Activated B cell treated with CpG ODN at 0.5 μM for 24 hours (primary cell): ENCODE results near the gene DBNL. TPM values are rescaled to one million over a fixed set of nuclear protein-coding genes. Genes with fewer than 3 reads are reported as not detected.
A peak's percentile ranks its signal among the peaks of the same experiment; 100 is the strongest.
"Not testable (repeated sequence)": the region's sequence is repeated elsewhere in the genome, so short reads cannot be mapped to it uniquely, and the experiment has no call there.

Experiments used
- ATAC-seq: fragments of 200-7000 bp; cut with Tn5 transposase; one replicate; pipeline ENCODE4 v1.10.0; 2021; ENCODE audit warnings: low read depth, mild to moderate bottlenecking, moderate library complexity
- CTCF ChIA-PET: fragments of 350-600 bp; sonication (Branson Sonifier 250); formaldehyde crosslinking; loops from one replicate; lab custom pipeline; 2021; ENCODE audit warnings: antibody characterized with exemption; lab: Charles Lee
- POLR2A ChIA-PET: fragments of 350-600 bp; sonication (Branson Sonifier 250); formaldehyde crosslinking; loops from one replicate; lab custom pipeline; 2021; ENCODE audit warnings: antibody characterized with exemption; lab: Charles Lee
- DNase-seq: peaks from one replicate; pipeline ENCODE4 v3.0.0; 2022
- H3K27ac Mint-ChIP-seq: one replicate; pipeline ENCODE4 v1.8.0; 2020; ENCODE audit warnings: mixed read lengths
- H3K27me3 Mint-ChIP-seq: one replicate; pipeline ENCODE4 v1.8.0; 2021; ENCODE audit warnings: mixed read lengths
- H3K36me3 Mint-ChIP-seq: one replicate; pipeline ENCODE4 v1.8.0; 2021; ENCODE audit warnings: low read depth, mixed read lengths
- H3K4me1 Mint-ChIP-seq: one replicate; pipeline ENCODE4 v1.8.0; 2021; ENCODE audit warnings: mixed read lengths
- H3K4me3 Mint-ChIP-seq: one replicate; pipeline ENCODE4 v1.8.0; 2020; ENCODE audit warnings: mild to moderate bottlenecking, mixed read lengths
- H3K9me3 Mint-ChIP-seq: one replicate; pipeline ENCODE4 v1.8.0; 2020; ENCODE audit warnings: mixed read lengths
- CTCF ChIP-seq: fragments of 200-600 bp; IDR thresholded peaks from one replicate; pipeline ENCODE4 v1.8.0; 2022; ENCODE audit warnings: antibody characterized with exemption, mild to moderate bottlenecking
- intact Hi-C: fragments of 100-400 bp; cut with micrococcal nuclease; formaldehyde crosslinking; loops from one replicate; pipeline ENCODE4 v1.15.1; 2024
- total RNA-seq: library from RNA; stranded (reverse); gene quantifications from 2 replicates; pipeline ENCODE4 v1.2.3, GENCODE V29; 2022

The DBNL gene
- total RNA-seq, result 198 and 210 TPM in 2 replicates

DNA sequence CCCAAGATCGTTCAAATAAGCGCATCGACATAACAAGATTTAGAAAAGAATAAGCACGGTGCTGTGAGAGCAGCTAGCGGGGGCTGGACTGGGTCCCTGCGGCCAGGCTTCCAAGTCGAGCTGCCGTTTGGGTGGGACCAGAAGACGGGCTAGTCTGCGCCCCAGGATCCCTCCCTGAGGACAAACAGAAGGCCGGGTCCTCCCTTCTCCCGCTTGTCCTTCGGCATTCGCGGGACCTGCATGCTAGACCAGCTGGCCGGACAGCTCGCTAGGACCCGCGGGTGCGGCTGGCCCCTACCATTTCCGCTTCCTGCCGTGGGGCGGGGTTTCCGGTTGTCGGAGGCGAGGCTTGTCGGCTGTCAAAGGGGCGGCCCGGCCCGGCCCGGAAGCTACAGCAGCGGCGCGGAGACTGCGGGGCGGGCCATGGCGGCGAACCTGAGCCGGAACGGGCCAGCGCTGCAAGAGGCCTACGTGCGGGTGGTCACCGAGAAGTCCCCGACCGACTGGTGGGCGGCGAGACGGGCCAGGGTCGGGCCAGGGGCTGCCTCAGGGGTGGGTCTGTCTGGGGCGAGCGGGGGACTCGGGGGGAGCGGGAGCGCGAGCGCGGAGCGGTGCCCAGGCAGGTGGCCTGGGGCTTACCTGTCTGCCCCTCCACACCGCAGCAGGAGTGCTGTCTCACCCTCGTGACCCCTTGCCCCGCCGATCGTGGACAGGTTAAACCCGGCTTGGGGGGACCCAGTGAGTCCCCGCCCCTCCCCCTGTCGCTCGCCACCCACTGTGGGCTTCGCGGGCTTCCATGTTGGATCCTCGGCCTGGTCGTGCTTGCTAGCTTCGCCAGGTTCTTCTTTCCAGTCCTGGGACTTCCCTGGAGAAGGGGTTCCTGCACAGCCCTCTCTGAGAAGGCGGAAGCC lies at the start of gene DBNL:
Gene DBNL (plus strand): TSS at position 388 of the 911 bp plus-strand sequence. CDS start 36 bp downstream, at position 424.
- ChIA-PET CTCF (interaction anchor here (1.0 kb wide), 1 partner anchor 30 kb away, joined by 4 read pairs; no protein-coding TSS in a partner anchor), POLR2A (interaction anchor here (0.6 to 7.5 kb wide), 22 partner anchors 9 to 651 kb away, joined by 3 to 55 read pairs (median 5); partner anchors contain the start of genes NUDCD3, OGDH, PGAM2 and POLD2)
- Mint-ChIP-seq H3K27me3 (no peaks in the 10 kb centered on the region), H3K9me3 (no peaks in the 10 kb centered on the region), H3K4me3 (peak within 1 kb of the TSS; percentile 93), H3K27ac (peak within 1 kb of the TSS; percentile 95), H3K4me1 (peaks cover 64% of the 10 kb centered on the region), H3K36me3 (peaks cover 30% of the 10 kb centered on the region)
- intact Hi-C loops, result loop anchor here (1.0 to 10.0 kb wide), 3 partner anchors 78 to 530 kb away; partner anchors contain the start of genes DDX56, POLD2 and YKT6
- peak; percentile 50 for ATAC-seq
- TF ChIP-seq CTCF, result no peak
- DNase-seq, result peak; percentile 92

- ATAC-seq, H3K4me3 Mint-ChIP-seq, H3K9me3 Mint-ChIP-seq, intact Hi-C loops, H3K27ac Mint-ChIP-seq, POLR2A ChIA-PET, DNase-seq, H3K4me1 Mint-ChIP-seq, CTCF ChIA-PET, H3K27me3 Mint-ChIP-seq, H3K36me3 Mint-ChIP-seq: not testable (repeated sequence)
Observed at GRCh38 chr7:43997532-43997931, 47.0 kb upstream of the DBNL start, which contains the start of gene SPDYE1. SPDYE1 (plus strand) TSS chr7:43997897; CDS start chr7:43999950, 2,053 bp downstream.

DNA sequence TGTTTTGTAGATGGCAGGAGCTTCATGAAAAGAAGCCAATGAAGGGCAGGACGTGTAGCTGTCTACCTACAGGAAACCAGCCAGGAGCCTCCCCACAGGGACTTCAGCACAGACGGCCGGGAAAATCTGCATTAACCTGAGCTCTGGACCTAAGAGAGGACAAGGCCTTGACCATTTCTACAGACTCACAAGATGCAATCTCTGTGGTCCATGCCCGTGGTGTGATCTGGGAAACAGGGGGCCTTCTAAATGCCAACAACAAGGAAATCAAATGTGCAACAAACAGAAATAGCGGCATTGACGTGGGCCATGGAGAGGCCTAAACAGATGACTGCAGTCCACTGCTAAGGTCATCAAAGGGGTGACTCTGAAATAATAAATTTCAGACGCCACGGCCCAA lies 32.4 kb upstream of the DBNL start:
- H3K4me1 Mint-ChIP-seq, CTCF ChIA-PET: not testable (repeated sequence)

DNA sequence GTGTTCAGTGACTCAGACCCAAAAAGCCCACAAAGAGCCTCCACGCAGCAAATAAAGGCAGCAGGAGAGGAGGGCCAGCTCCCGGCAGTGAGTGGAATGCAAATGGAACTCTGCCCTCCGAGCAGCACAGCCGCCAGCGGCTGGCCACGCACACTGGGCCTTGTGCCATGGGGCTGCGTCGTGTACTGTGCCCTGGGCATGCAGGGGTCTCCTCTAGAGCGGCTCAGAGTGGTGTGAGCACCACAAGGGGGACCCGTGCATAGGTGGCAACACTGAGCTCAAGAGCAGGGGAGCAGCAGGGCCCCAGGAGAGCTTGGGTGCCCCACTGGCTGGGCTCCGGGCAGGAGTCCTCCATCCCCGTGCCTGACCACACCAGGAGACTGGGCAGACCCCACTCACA lies 29.4 kb upstream of the DBNL start:
- CTCF ChIA-PET, DNase-seq, H3K9me3 Mint-ChIP-seq, POLR2A ChIA-PET, H3K27me3 Mint-ChIP-seq, H3K27ac Mint-ChIP-seq, H3K4me3 Mint-ChIP-seq, ATAC-seq: not testable (repeated sequence)
- intact Hi-C loops, result loop anchor here (5.0 kb wide), 2 partner anchors 477 to 567 kb away; partner anchors contain the start of genes NUDCD3 and TMED4
- Mint-ChIP-seq H3K36me3 (peaks cover 19% of the 10 kb centered on the region), H3K4me1 (peaks cover 14% of the 10 kb centered on the region)

More for the DNA sequence above, 32.4 kb upstream of the DBNL start:
- peaks cover 23% of the 10 kb centered on the region for H3K36me3 Mint-ChIP-seq
- H3K27me3 Mint-ChIP-seq, DNase-seq, ATAC-seq, H3K27ac Mint-ChIP-seq, intact Hi-C loops, H3K9me3 Mint-ChIP-seq, H3K4me3 Mint-ChIP-seq, POLR2A ChIA-PET: not testable (repeated sequence)

DNA sequence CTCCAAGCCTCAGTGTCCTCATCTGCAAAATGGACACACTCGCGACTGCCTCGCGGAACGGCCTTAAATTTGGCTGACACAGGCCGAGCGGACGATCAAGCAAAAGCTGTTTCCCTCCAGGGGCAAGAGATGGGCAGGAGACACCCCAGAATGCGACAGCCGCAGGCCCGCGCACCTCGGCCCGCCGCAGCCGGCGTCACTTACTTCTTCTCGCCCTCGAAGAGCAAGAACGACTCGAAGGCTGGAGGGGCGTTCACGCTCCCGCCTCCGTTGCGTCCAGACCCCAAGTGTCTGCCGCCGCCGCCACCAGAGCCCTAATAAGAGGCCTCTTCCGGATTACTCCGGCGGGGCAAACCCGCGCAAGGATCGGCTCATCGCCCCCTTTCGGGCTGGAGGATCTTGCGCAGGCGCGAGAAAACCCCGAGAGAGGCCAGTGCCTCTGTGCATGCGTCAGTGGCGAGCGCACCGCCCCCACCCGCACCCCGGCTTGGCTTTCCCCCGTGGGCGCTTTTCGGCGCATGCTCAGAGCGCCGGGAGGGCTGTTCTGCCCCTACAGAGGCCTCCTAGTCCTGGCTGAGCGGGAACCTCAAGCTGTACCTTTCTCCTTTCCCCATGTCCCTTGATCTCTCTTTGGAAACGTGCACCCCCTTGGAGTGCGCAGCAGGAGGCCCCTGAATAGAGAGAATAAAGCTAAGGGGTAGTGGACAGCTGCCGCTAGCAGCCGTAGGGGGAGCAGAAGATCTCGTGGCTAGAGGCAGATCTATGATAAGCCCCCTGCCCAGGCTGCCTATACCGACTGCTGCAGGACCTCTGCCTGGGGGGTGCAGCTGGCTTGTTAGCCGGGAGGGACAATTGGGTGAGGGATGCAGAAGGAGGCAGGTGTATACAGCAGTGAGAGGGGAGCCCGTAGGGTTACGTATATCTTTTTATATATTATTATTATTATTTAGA lies 25.4 kb upstream of the DBNL start:
- H3K36me3 Mint-ChIP-seq, H3K9me3 Mint-ChIP-seq, H3K27me3 Mint-ChIP-seq: not testable (repeated sequence)
- Mint-ChIP-seq H3K4me1 (peaks cover 19% of the 10 kb centered on the region), H3K4me3 (peak overlapping the region; percentile 90), H3K27ac (peak overlapping the region; percentile 84)
- peak; percentile 99 for DNase-seq
- ChIA-PET CTCF (interaction anchor here (1.0 to 1.8 kb wide), 6 partner anchors 54 to 671 kb away, joined by 3 to 6 read pairs (median 4); no protein-coding TSS in a partner anchor), POLR2A (interaction anchor here (0.5 to 1.3 kb wide), 4 partner anchors 28 to 104 kb away, joined by 3 to 6 read pairs (median 5); partner anchors contain the start of gene POLD2)
- intact Hi-C loops, result loop anchor here (1.0 to 5.0 kb wide), 6 partner anchors 28 to 563 kb away; partner anchors contain the start of genes NUDCD3, POLM and TMED4
- peak; percentile 94 for ATAC-seq

DNA sequence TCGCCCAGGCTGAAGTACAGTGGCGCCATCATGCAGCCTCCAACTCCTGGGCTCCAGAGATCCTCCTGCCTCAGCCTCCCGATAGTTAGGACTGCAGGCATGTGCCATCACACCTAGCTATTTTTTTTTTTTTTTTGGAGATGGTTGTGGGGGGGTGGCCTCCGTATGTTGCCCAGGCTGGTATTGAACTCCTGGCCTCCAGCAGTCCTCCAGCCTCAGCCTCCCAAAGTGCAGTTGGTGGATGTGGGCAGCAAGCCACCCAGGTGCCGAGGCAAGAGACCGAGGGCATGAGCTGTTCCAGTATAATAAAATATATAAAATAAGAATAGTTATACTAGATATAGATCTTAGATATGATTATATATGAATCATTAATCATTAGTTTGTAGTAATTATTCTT lies 24.7 kb upstream of the DBNL start:
- not testable (repeated sequence) for DNase-seq, H3K4me3 Mint-ChIP-seq, H3K27ac Mint-ChIP-seq, ATAC-seq, H3K36me3 Mint-ChIP-seq, H3K27me3 Mint-ChIP-seq, H3K9me3 Mint-ChIP-seq
- CTCF ChIA-PET, result interaction anchor here (1.0 to 1.8 kb wide), 7 partner anchors 53 to 670 kb away, joined by 3 to 6 read pairs (median 3); no protein-coding TSS in a partner anchor
- POLR2A ChIA-PET, result interaction anchor here (0.5 to 1.3 kb wide), 4 partner anchors 27 to 103 kb away, joined by 3 to 6 read pairs (median 5); partner anchors contain the start of gene POLD2
- intact Hi-C loops, result loop anchor here (1.0 to 5.0 kb wide), 6 partner anchors 27 to 562 kb away; partner anchors contain the start of genes NUDCD3, POLM and TMED4
- peaks cover 19% of the 10 kb centered on the region for H3K4me1 Mint-ChIP-seq

DNA sequence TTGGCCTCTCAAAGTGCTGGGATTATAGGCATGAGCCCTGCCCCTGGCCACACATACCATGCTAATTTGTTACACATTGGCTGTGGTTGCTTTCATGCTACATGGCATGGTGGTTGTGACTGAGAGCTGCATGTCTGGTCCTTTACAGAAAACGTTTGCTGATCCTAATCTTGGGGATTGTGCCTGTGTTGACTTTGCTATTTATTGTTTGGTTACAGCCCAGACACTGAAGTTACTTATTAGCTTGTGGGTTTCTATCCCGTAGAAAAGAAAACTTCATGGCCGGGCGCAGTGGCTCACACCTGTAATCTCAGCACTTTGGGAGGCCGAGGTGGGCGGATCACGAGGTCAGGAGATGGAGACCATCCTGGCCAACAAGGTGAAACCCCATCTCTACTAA lies 22.4 kb upstream of the DBNL start:
- H3K27me3 Mint-ChIP-seq, DNase-seq, ATAC-seq, CTCF ChIA-PET, POLR2A ChIA-PET, H3K36me3 Mint-ChIP-seq, H3K9me3 Mint-ChIP-seq, H3K27ac Mint-ChIP-seq, H3K4me3 Mint-ChIP-seq, intact Hi-C loops: not testable (repeated sequence)
- peaks cover 19% of the 10 kb centered on the region for H3K4me1 Mint-ChIP-seq

DNA sequence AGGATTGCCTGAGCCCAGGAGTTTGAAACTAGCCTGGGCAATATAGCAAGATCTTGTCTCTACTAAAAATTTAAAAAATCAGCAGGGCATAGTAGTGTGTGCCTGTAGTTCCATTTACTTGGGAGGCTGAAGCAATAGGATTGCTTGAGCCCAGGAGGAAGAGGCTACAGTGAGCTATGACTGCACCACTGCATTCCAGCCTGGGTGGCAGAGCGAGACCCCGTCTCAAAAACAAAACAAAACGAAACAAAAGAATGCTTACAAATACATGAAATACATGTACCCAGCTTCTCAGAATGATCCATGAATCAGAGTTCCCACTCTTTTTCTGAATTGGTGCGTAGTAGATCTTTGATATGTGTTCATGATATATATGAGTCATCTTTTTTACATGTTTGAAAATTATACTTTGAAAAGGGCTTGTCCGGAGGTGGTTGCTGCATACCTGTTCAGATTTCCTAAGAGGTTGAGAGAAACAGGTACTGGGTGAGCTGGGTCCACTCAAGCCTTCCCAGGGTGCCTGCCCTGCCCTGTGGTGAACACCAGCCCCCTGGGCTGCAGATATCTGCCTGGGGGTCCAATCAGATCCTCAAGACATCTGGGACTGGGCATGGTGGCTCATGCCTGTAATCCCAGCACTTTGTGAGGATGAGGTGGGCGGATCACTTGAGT lies 21.6 kb upstream of the DBNL start:
- H3K4me1 Mint-ChIP-seq, result peaks cover 17% of the 10 kb centered on the region
- H3K9me3 Mint-ChIP-seq, intact Hi-C loops, H3K27me3 Mint-ChIP-seq, ATAC-seq, CTCF ChIA-PET, POLR2A ChIA-PET, H3K36me3 Mint-ChIP-seq, H3K27ac Mint-ChIP-seq, DNase-seq, H3K4me3 Mint-ChIP-seq: not testable (repeated sequence)

DNA sequence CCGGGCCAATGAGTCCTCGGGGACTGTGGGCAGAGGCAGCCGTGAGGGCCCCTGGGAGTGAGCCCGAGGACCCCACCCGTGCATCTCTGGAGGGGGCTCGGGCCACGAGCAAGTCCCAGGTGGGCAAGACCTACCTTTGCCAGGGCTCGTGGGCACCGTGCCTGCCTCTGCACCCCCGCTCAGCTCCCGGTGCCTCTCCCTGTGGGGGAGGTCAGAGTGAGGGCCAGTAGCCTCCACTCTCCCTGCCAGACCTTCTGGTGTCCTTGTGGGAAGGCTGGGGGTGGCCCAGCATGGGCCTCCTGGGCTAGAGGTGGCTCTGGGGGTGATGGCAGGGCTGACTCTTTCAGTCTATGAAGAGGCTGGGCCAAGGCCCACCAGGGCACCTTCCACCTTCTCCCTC lies 15.1 kb upstream of the DBNL start:
- H3K4me1 Mint-ChIP-seq, H3K4me3 Mint-ChIP-seq, POLR2A ChIA-PET, H3K36me3 Mint-ChIP-seq, H3K27ac Mint-ChIP-seq, H3K9me3 Mint-ChIP-seq, ATAC-seq, H3K27me3 Mint-ChIP-seq, CTCF ChIA-PET, intact Hi-C loops, DNase-seq: not testable (repeated sequence)
